ENCODE measurements around the gene NCEH1. TPM values are rescaled to one million over a fixed set of nuclear protein-coding genes. Genes with fewer than 3 reads are reported as not detected.

Gene NCEH1
- total RNA-seq, 1 donor from 2014 or later: 10.0 TPM

GRCh38 chr3:172591876-172592771 lies 118.7 kb downstream of the NCEH1 start:
- Mint-ChIP-seq H3K9me3 (peaks cover 30% of the 10 kb centered on the region), H3K4me3 (ENCODE audit: low read depth) (peak overlapping the region; percentile 52), H3K4me1 (ENCODE audit: low read depth) (peaks cover 76% of the 10 kb centered on the region), H3K27me3 (ENCODE audit: low read depth) (no peaks in the 10 kb centered on the region), H3K36me3 (ENCODE audit: low read depth) (peaks cover 31% of the 10 kb centered on the region), H3K27ac (peak overlapping the region; percentile 81)
- peak; percentile 82 for DNase-seq (ENCODE audit: low spot score)
- intact Hi-C loops (cut with micrococcal nuclease): loop anchor here (1.0 to 10.0 kb wide), 11 partner anchors 10 to 485 kb away; partner anchors contain the start of gene ECT2

- no peak for DNase-seq (ENCODE audit: low spot score)
- intact Hi-C loops (cut with micrococcal nuclease): loop anchor here (5.0 to 10.0 kb wide), 3 partner anchors 161 to 484 kb away; partner anchors contain the start of gene ECT2
- Mint-ChIP-seq H3K4me3 (ENCODE audit: low read depth) (peak overlapping the region; percentile 1), H3K27ac (peak overlapping the region; percentile 69), H3K9me3 (peaks cover 30% of the 10 kb centered on the region), H3K36me3 (ENCODE audit: low read depth) (peaks cover 31% of the 10 kb centered on the region), H3K27me3 (ENCODE audit: low read depth) (no peaks in the 10 kb centered on the region), H3K4me1 (ENCODE audit: low read depth) (peaks cover 80% of the 10 kb centered on the region)
Measured at GRCh38 chr3:172591125-172591605, 119.7 kb downstream of the NCEH1 start.

GRCh38 chr3:172586436-172586835 lies 124.4 kb downstream of the NCEH1 start:
- DNase-seq (ENCODE audit: low spot score): no peak
- H3K4me3 Mint-ChIP-seq (ENCODE audit: low read depth): no peak overlapping the region

DNA sequence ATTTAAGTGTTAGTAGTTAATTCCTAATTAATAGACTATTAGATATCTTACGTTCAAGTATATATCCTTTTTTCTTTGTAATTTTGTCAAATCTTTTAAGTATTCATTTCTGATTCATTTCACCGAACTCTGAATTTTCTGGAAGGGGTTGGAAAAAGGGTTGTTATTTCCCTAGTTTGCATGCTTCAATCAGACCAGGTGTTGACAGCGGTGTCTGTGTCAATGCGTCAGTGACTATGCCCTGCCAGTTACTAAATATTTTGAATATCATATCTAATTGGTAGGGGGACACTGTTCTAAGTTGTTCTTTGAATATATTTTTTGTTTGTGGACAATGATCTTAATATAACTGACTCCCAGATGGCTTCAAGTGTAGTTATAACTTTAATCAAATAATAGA lies 124.9 kb downstream of the NCEH1 start:
- Mint-ChIP-seq H3K27ac (no peak overlapping the region), H3K36me3 (ENCODE audit: low read depth) (peaks cover 36% of the 10 kb centered on the region), H3K4me3 (ENCODE audit: low read depth) (no peak overlapping the region), H3K27me3 (ENCODE audit: low read depth) (no peaks in the 10 kb centered on the region), H3K9me3 (peaks cover 26% of the 10 kb centered on the region), H3K4me1 (ENCODE audit: low read depth) (peaks cover 85% of the 10 kb centered on the region)
- intact Hi-C loops (cut with micrococcal nuclease): no loop called here
- no peak for DNase-seq (ENCODE audit: low spot score)

More at GRCh38 chr3:172586436-172586835, 124.4 kb downstream of the NCEH1 start:
- Mint-ChIP-seq H3K27me3 (ENCODE audit: low read depth) (no peaks in the 10 kb centered on the region), H3K27ac (peak overlapping the region; percentile 63), H3K4me1 (ENCODE audit: low read depth) (peaks cover 85% of the 10 kb centered on the region), H3K36me3 (ENCODE audit: low read depth) (peaks cover 40% of the 10 kb centered on the region), H3K9me3 (peaks cover 30% of the 10 kb centered on the region)
- intact Hi-C loops (cut with micrococcal nuclease): no loop called here

DNA sequence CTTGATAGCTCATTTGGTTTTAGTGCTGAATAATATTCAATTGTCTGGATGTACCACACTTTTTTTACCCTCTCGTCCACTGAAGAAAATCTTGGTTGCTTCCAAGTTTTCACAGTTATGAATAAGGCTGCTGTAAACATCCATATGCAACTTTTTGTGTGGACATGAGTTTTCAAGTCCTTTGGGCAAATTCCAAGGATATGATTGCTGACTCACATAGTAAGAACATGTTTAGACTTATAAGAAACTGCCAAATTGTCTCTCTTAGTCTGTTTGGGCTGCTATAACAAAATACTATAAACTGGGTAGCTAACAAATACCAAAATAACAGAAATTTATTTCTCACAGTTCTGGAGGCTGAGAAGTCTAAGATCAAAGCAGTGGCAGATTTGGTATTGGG lies 128.2 kb downstream of the NCEH1 start:
- H3K27ac Mint-ChIP-seq: no peak overlapping the region
- H3K9me3 Mint-ChIP-seq: peaks cover under 1% of the 10 kb centered on the region

GRCh38 chr3:172581757-172582166 lies 129.1 kb downstream of the NCEH1 start:
- Mint-ChIP-seq H3K4me1 (ENCODE audit: low read depth) (peaks cover 99% of the 10 kb centered on the region), H3K36me3 (ENCODE audit: low read depth) (peaks cover 19% of the 10 kb centered on the region), H3K27ac (peak overlapping the region; percentile 82), H3K27me3 (ENCODE audit: low read depth) (no peaks in the 10 kb centered on the region), H3K4me3 (ENCODE audit: low read depth) (peak overlapping the region; percentile 49), H3K9me3 (peaks cover 9% of the 10 kb centered on the region)
- intact Hi-C loops (cut with micrococcal nuclease): loop anchor here (1.0 kb wide), 6 partner anchors 11 to 69 kb away; no protein-coding TSS in a partner anchor
- DNase-seq (ENCODE audit: low spot score): no peak

More for the DNA sequence above, 128.2 kb downstream of the NCEH1 start:
- H3K4me1 Mint-ChIP-seq (ENCODE audit: low read depth): peaks cover 94% of the 10 kb centered on the region
- intact Hi-C loops (cut with micrococcal nuclease): loop anchor here (1.0 kb wide), 4 partner anchors 10 to 52 kb away; no protein-coding TSS in a partner anchor
- no peak overlapping the region for H3K4me3 Mint-ChIP-seq (ENCODE audit: low read depth)
- DNase-seq (ENCODE audit: low spot score): no peak
- no peaks in the 10 kb centered on the region for H3K27me3 Mint-ChIP-seq (ENCODE audit: low read depth)
- peaks cover 13% of the 10 kb centered on the region for H3K36me3 Mint-ChIP-seq (ENCODE audit: low read depth)

GRCh38 chr3:172580680-172581401 lies 130.0 kb downstream of the NCEH1 start:
- peaks cover 19% of the 10 kb centered on the region for H3K36me3 Mint-ChIP-seq (ENCODE audit: low read depth)
- H3K4me3 Mint-ChIP-seq (ENCODE audit: low read depth): peak overlapping the region; percentile 49
- peaks cover 91% of the 10 kb centered on the region for H3K4me1 Mint-ChIP-seq (ENCODE audit: low read depth)
- no peaks in the 10 kb centered on the region for H3K27me3 Mint-ChIP-seq (ENCODE audit: low read depth)
- peak overlapping the region; percentile 82 for H3K27ac Mint-ChIP-seq
- intact Hi-C loops (cut with micrococcal nuclease): loop anchor here (1.0 kb wide), 2 partner anchors 64 to 69 kb away; no protein-coding TSS in a partner anchor
- no peak for DNase-seq (ENCODE audit: low spot score)
- peaks cover 9% of the 10 kb centered on the region for H3K9me3 Mint-ChIP-seq

Other genes starting within 250 kb of the NCEH1 start
- 52.3 and 54.8 TPM in 2 replicates for gene TNFSF10, start 187.6 kb downstream of the NCEH1 start, total RNA-seq
- 39.5 and 40.3 TPM in 2 replicates for gene ECT2, start 39.7 kb upstream of the NCEH1 start, total RNA-seq

Measured in activated T-helper 2 cell treated with anti-CD3 and anti-CD28 coated beads, Interferon-gamma antibody, Interleukin-2, Interleukin-4, amounts not matched to agents 10 μg/mL and 5 μg/mL and 100 μg/mL, durations not matched to agents 14 hours and 24 hours and 36 hours (primary cell).